Fibroblast of lung (primary cell): ENCODE data around the gene COMMD8. TPM values are rescaled to one million over a fixed set of nuclear protein-coding genes. Genes with fewer than 3 reads are reported as not detected.
A peak's percentile ranks its signal among the peaks of the same experiment; 100 is the strongest.

Experiments used
- DNase-seq, 2 donors: peaks; one replicate each; pipeline versions ENCODE4 v3.0.0 to v3.0.0-alpha.2; 2010; ENCODE audit warnings: low read depth in 2 of 2
- H2AFZ ChIP-seq: 2 replicates; pipeline ENCODE4 v1.5.1; 2012; ENCODE audit warnings: low read length, control low read depth, inconsistent platforms
- H3K27ac ChIP-seq: 2 replicates; pipeline ENCODE4 v1.5.1; 2011; ENCODE audit warnings: low read length, control low read depth; ENCODE audit not compliant: insufficient read depth
- H3K27me3 ChIP-seq: 2 replicates; pipeline ENCODE4 v1.5.1; 2011; ENCODE audit warnings: mild to moderate bottlenecking, low read length; ENCODE audit not compliant: control insufficient read depth, insufficient read depth
- H3K36me3 ChIP-seq: 2 replicates; pipeline ENCODE4 v1.5.1; 2011; ENCODE audit warnings: low read length; ENCODE audit not compliant: control insufficient read depth, insufficient read depth
- H3K4me1 ChIP-seq: 2 replicates; pipeline ENCODE4 v1.5.1; 2011; ENCODE audit warnings: low read length; ENCODE audit not compliant: control insufficient read depth, insufficient read depth; ENCODE audit errors: extremely low read depth
- H3K4me2 ChIP-seq: 2 replicates; pipeline ENCODE4 v1.5.1; 2011; ENCODE audit warnings: low read length, control low read depth; ENCODE audit not compliant: insufficient read depth; ENCODE audit errors: extremely low read depth
- H3K4me3 ChIP-seq, 4 experiments: fragments of 200-600 bp in 1 of 4; sonication (generic) in 1 of 4; replicated peaks in 1 of 4; 2 replicates each; pipeline ENCODE4 v1.5.1; 2011 to 2016; ENCODE audit warnings: low read length in 4 of 4, low read depth in 3 of 4, mild to moderate bottlenecking in 3 of 4, control low read depth in 2 of 4, inconsistent platforms in 1 of 4, mixed read lengths in 1 of 4; ENCODE audit not compliant: insufficient read depth in 1 of 4; ENCODE audit errors: control extremely low read depth in 1 of 4
- H3K79me2 ChIP-seq: 2 replicates; pipeline ENCODE4 v1.5.1; 2012; ENCODE audit warnings: mild to moderate bottlenecking, low read length, inconsistent platforms; ENCODE audit not compliant: control insufficient read depth, insufficient read depth
- H3K9ac ChIP-seq: 2 replicates; pipeline ENCODE4 v1.5.1; 2011; ENCODE audit warnings: mild to moderate bottlenecking, low read length, control low read depth; ENCODE audit not compliant: insufficient read depth
- H3K9me3 ChIP-seq: 2 replicates; pipeline ENCODE4 v1.5.1; 2012; ENCODE audit warnings: low read depth, low read length; ENCODE audit not compliant: control insufficient read depth, insufficient read depth
- H4K20me1 ChIP-seq: 2 replicates; pipeline ENCODE4 v1.5.1; 2011; ENCODE audit warnings: low read length; ENCODE audit not compliant: control insufficient read depth, insufficient read depth; ENCODE audit errors: extremely low read depth
- CTCF ChIP-seq, 2 donors: IDR thresholded peaks in 1 of 2; conservative IDR thresholded peaks in 1 of 2; 1 replicate in 1 of 2; 2 replicates in 1 of 2; pipeline ENCODE4 v1.5.1; 2011 to 2012; ENCODE audit warnings: low read length in 2 of 2, control low read depth in 1 of 2, inconsistent platforms in 1 of 2, low read depth in 1 of 2, mild to moderate bottlenecking in 1 of 2
- EZH2 ChIP-seq: IDR thresholded peaks from 2 replicates; pipeline ENCODE4 v1.5.1; 2012; ENCODE audit warnings: low read length, control low read depth, mild to moderate bottlenecking; ENCODE audit errors: missing control alignments
- polyA plus RNA-seq, 2 donors: library from polyadenylated mRNA; depleted of rRNA in 1 of 2; stranded (reverse) in 1 of 2; unstranded in 1 of 2; fragments of >200 nt; gene quantifications; 2 replicates each; pipeline ENCODE4 v1.2.1, GENCODE V29; 2011 to 2012; ENCODE audit warnings: missing spikeins in 1 of 2
- total RNA-seq: library from RNA; depleted of rRNA; stranded (reverse); fragments of >200 nt; gene quantifications from 2 replicates; pipeline ENCODE4 v1.2.1, GENCODE V29; 2014

COMMD8 gene
- total and polyA plus RNA-seq, 2 donors (not counting 1 experiment from before 2014, with no cell fraction given), result 29.6 to 31.5 TPM

- no peak for DNase-seq
- H2AFZ ChIP-seq, result no peak overlapping the region
- H3K9me3 ChIP-seq, result no peaks in the 10 kb centered on the region
- H3K79me2 ChIP-seq, result no peaks in the 10 kb centered on the region
- H3K4me2 ChIP-seq, result no peak overlapping the region
- no peak overlapping the region for H3K4me3 ChIP-seq
- H3K4me1 ChIP-seq, result no peaks in the 10 kb centered on the region
- no peaks in the 10 kb centered on the region for H4K20me1 ChIP-seq
- no peaks in the 10 kb centered on the region for H3K36me3 ChIP-seq
- TF ChIP-seq EZH2 (no peak), CTCF (conservative IDR thresholded peaks at IDR 0.05 in 1 of 2, IDR thresholded peaks at IDR 0.05 in 1 of 2; ENCODE audit: low read depth in 1 of 2, low read length in 2 of 2) (no peak)
- H3K9ac ChIP-seq, result no peak overlapping the region
- no peak overlapping the region for H3K27ac ChIP-seq
- H3K27me3 ChIP-seq, result no peaks in the 10 kb centered on the region
Measured at GRCh38 chr4:47413521-47413920, 50.0 kb downstream of the COMMD8 start.

GRCh38 chr4:47410271-47410670, 53.2 kb downstream of the COMMD8 start:
- peak in 1 of 2 donors; percentile 4 for DNase-seq

GRCh38 chr4:47406408-47406807, 57.1 kb downstream of the COMMD8 start:
- no peak overlapping the region for H3K4me2 ChIP-seq
- no peak for TF ChIP-seq EZH2
- no peak for TF ChIP-seq CTCF (conservative IDR thresholded peaks at IDR 0.05 in 1 of 2, IDR thresholded peaks at IDR 0.05 in 1 of 2; ENCODE audit: low read depth in 1 of 2, low read length in 2 of 2)
- no peak overlapping the region for H3K27ac ChIP-seq
- no peak for DNase-seq
- no peak overlapping the region for H3K4me3 ChIP-seq
- H3K9me3 ChIP-seq, result no peaks in the 10 kb centered on the region
- H2AFZ ChIP-seq, result no peak overlapping the region
- H3K4me1 ChIP-seq, result no peaks in the 10 kb centered on the region
- no peaks in the 10 kb centered on the region for H3K27me3 ChIP-seq
- H3K36me3 ChIP-seq, result no peaks in the 10 kb centered on the region
- no peak overlapping the region for H3K9ac ChIP-seq
- H3K79me2 ChIP-seq, result no peaks in the 10 kb centered on the region
- no peaks in the 10 kb centered on the region for H4K20me1 ChIP-seq

More at GRCh38 chr4:47410271-47410670, 53.2 kb downstream of the COMMD8 start:
- H3K36me3 ChIP-seq, result no peaks in the 10 kb centered on the region
- no peaks in the 10 kb centered on the region for H3K9me3 ChIP-seq
- no peak overlapping the region for H3K4me2 ChIP-seq
- no peak for TF ChIP-seq EZH2
- no peak for TF ChIP-seq CTCF (conservative IDR thresholded peaks at IDR 0.05 in 1 of 2, IDR thresholded peaks at IDR 0.05 in 1 of 2; ENCODE audit: low read depth in 1 of 2, low read length in 2 of 2)
- H3K4me1 ChIP-seq, result no peaks in the 10 kb centered on the region
- no peaks in the 10 kb centered on the region for H4K20me1 ChIP-seq
- H3K27me3 ChIP-seq, result no peaks in the 10 kb centered on the region
- no peak overlapping the region for H3K4me3 ChIP-seq
- no peak overlapping the region for H3K27ac ChIP-seq
- H3K79me2 ChIP-seq, result no peaks in the 10 kb centered on the region
- H2AFZ ChIP-seq, result no peak overlapping the region
- H3K9ac ChIP-seq, result no peak overlapping the region

Other genes starting within 250 kb of the COMMD8 start
- 31.3 and 40.8 TPM in 2 replicates for gene ATP10D, start 21.6 kb upstream of the COMMD8 start, total RNA-seq
- 24.6 and 29.0 TPM in 2 replicates for gene ATP10D, start 21.6 kb upstream of the COMMD8 start, polyA plus RNA-seq